Left colon (tissue), 2 donors: Measurements from ENCODE around the gene DENND5A. TPM values are rescaled to one million over a fixed set of nuclear protein-coding genes. Genes with fewer than 3 reads are reported as not detected.
"Not testable (repeated sequence)": the region's sequence is repeated elsewhere in the genome, so short reads cannot be mapped to it uniquely, and the experiment has no call there.

Source experiments
- ATAC-seq: fragments of 200-7000 bp; cut with Tn5 transposase; one replicate; pipeline ENCODE4 v1.9.1; 2020; ENCODE audit warnings: mild to moderate bottlenecking, moderate library complexity
- DNase-seq, 2 donors: peaks; one replicate each; pipeline ENCODE4 v3.0.0-alpha.2; 2020
- intact Hi-C, 2 donors: fragments of 100-400 bp; cut with DNase I in 1 of 2; cut with micrococcal nuclease in 1 of 2; formaldehyde crosslinking; loops; one replicate each; pipeline versions ENCODE4 v1.11.2 to v1.14.0; 2022; cut with DNase I, micrococcal nuclease
- total RNA-seq, 2 donors: library from RNA; stranded (reverse); fragmentation: NEBNext Ultra II Directional; extraction: Animal tissue kit (Norgen Biotek cat#: 25700); gene quantifications; one replicate each; pipeline ENCODE4 v1.2.1, GENCODE V29; 2021
- donor health status: DM: no; HTN: no; CAD: no.
- donor health status: DM: yes; HTN: yes; CAD: no.

The DENND5A gene
- total RNA-seq, 2 donors from 2014 or later = 8.0 to 17.7 TPM

DNA sequence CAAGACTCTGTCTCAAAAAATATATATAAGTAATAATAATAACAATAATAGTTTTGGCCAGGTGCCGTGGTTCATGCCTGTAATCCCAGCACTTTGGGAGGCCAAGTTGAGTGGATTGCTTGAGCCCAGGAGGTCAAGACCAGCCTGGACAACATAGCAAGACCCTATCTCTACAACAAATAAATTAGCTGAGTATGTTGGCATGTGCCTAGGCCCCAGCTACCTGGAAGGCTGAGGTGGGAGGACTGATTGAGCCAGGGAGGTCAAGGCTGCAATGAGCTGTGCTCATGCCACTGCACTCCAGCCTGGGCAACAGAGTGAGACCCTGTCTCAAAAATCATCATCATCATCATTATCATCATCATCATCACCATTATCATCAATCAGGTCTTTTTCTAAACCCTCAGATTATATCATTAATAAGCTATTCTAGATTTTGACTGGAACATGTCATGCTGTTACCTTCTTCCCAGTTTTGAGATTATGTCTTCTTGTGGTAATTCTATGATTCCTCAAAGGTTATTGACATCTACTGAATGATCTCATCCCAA lies 39.3 kb downstream of the DENND5A start:
- DNase-seq = no peak
- no peak for ATAC-seq
- intact Hi-C loops = no loop called here

GRCh38 chr11:9222654-9223053 lies 42.5 kb downstream of the DENND5A start:
- intact Hi-C loops = no loop called here
- ATAC-seq = no peak
- no peak for DNase-seq

DNA sequence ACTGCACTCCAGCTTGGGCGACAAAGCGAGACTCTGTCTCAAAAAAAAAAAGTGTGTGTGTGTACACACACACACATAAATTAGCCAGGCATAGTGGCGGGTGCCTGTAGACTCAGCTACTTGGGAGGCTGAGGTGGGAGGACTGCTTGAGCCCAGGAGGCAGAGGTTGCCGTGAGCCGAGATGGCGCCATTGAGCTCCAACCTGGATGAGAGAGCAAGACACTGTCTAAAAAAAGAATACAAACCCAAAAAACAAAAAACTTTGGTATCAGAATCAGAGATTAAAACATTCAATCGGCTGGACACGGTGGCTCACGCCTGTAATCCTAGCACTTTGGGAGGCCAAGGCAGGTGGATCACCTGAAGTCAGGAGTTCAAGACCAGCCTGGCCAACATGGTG lies 44.3 kb downstream of the DENND5A start:
- ATAC-seq, DNase-seq, intact Hi-C loops: not testable (repeated sequence)

DNA sequence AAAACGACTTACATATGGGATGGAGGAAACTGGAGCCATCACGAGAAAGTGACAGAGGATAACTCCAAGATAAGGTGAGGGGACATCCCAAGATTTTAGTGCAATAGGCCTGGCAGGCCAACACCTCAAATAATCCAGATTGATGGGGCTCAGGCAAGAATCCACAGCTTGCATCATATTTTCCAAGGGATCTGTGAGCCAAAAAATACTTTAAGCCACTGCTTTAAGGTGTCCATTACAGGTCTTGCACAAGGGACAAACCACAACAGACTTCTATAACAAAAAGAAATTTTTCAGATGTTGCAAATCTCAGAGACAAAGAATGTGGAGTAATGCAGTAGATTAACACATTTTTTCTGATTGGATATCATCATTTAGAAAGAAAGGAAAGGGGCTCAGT lies 45.6 kb downstream of the DENND5A start:
- DNase-seq (no peak), ATAC-seq (no peak)
- intact Hi-C loops = no loop called here

- intact Hi-C loops = no loop called here
- ATAC-seq = no peak
- DNase-seq = no peak
Observed at GRCh38 chr11:9219115-9219514, 46.0 kb downstream of the DENND5A start.

- intact Hi-C loops = no loop called here
- no peak for ATAC-seq
- DNase-seq = no peak
Observed at GRCh38 chr11:9214765-9215164, 50.4 kb downstream of the DENND5A start.

- no peak for DNase-seq
- intact Hi-C loops = no loop called here
- no peak for ATAC-seq
Observed at GRCh38 chr11:9211322-9211721, 53.8 kb downstream of the DENND5A start.

- ATAC-seq = no peak
- intact Hi-C loops = no loop called here
- DNase-seq = no peak
Observed at GRCh38 chr11:9210922-9211320, 54.2 kb downstream of the DENND5A start.

DNA sequence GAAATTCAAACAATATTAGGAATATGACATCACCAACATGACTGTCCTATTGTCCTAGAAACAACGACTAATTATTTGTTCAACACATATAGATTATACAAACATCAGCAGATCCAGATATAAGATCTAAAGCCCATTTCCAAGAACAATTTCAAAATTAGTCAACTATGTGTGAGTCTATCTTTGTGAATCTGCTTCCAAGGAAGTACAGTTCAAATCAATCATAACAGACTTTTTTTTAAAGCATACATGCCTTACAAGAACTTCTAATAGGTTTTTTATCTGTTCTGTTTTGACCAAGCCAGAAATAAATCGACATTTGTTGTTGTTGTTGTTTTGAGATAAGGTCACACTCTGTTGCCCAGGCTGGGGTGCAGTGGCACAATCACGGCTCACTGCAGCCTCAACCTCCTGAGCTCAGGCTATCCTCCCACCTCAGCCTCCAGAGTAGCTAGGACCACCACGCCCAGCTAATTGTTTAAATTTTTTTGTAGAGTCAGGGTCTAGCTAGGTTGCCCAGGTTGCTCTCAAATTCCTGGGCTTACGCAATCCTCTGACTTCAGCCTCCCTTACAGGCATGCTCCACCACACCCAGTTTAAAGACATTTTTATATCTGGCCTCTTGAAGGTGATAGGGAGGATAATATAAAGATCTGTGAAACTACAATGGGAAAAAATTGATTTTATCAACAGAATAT lies 54.8 kb downstream of the DENND5A start:
- peak; percentile 45 for ATAC-seq
- DNase-seq = no peak
- intact Hi-C loops = no loop called here

DNA sequence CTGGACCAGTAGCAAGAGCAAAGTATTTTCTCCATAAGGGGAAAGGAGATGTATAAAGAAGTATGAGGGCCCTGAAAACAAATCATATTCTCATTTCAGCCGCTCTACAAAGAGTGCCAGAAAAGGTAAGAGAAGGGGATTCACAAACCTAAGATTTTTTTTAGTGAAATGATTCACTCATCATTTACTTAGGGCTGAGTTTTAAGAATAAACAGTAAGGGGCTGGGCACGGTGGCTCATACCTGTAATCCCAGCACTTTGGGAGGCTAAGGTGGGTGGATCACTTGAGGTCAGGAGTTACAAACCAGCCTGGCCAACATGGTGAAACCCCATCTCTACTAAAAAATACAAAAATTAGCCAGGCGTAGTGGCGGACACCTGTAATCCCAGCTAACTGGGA lies 55.5 kb downstream of the DENND5A start:
- intact Hi-C loops, ATAC-seq, DNase-seq: not testable (repeated sequence)

DNA sequence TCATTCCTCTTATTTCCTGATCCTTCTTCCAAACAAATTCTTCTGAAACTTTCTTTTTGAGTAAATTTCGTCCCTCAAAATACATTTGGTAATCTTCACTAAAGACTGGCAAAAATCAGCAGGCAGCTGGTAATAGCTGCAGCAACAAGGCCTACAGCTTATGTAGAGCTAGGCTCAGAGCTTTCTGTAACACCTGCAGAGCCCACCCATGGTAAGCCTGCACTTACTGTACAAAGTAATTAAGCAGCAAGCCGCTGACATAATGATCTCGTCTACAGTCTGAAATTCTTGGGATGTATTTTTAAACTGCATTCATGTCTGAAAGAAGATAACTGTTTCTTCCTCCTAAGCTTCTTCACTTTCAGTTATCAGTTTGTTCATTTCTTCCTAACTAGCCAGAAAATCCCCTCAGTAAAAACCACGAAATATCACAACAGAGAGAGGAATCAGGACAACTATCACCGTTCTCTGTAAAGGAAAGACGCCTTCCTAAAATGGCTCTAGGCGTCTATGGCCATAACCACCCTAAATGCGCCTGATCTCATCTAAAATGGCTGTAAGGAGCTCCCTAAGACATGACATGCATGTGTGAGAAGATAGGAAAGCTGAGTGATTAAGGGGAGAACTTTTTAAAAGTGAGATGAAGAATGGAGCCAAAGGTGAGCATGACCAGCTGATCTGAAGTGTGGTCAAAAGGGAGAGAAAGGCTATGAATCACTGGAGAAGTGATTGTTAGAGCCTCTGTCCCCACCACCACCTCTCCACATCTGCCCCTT lies 56.2 kb downstream of the DENND5A start:
- no peak for DNase-seq
- intact Hi-C loops = no loop called here
- no peak for ATAC-seq

DNA sequence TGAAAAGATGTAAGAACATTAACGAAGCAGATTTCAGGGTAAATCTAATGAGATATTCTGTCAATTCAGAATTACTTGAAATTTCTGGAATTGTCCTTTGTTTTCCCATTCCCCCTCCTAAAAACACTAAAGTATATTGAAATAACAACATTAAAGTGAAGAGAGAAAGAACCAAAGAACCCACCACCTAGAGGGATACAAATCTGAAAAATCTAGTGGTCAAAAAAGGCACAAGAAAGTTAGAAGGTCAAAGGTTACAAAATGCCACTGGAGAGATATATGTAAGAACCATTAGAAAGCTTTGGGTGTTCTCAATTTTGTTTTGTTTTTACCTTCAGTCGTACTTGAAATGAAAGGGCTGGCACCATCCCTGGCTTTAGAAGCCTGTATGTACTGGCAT lies 57.9 kb downstream of the DENND5A start:
- ATAC-seq (no peak), DNase-seq (no peak)
- intact Hi-C loops = no loop called here

- intact Hi-C loops = no loop called here
- ATAC-seq = no peak
- DNase-seq = no peak
Observed at GRCh38 chr11:9206496-9206895, 58.7 kb downstream of the DENND5A start.

DNA sequence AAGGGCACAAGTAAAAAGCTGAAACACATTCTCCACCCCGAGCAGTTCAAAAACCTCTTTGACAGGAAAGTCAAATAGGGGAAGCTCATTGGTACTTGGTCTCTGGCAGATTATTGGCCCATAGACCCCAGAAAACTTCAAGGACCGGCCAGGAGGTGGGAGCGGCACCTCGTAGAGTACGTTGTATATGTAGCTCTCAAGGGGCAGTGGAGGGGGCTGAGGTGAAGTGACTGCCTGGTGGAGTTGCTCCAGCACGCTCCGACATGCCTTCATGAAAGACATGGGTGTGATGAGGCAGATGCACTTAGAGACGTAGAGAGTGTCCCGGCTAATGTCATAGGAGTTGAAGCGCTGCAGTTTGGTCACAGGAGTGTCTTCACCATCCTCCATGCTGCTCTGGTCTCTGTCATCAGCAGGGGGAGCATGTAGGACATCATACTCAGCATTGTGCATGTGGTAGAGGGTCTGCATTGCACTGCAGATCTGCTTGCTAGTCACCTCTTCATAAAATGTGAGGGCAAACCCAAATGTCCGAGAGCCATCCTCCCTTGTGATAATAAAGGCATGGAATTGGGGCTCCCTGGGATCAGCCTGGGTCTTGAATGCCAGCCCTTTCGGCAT lies 61.3 kb downstream of the DENND5A start:
- intact Hi-C loops = no loop called here
- no peak for DNase-seq
- no peak for ATAC-seq

DNA sequence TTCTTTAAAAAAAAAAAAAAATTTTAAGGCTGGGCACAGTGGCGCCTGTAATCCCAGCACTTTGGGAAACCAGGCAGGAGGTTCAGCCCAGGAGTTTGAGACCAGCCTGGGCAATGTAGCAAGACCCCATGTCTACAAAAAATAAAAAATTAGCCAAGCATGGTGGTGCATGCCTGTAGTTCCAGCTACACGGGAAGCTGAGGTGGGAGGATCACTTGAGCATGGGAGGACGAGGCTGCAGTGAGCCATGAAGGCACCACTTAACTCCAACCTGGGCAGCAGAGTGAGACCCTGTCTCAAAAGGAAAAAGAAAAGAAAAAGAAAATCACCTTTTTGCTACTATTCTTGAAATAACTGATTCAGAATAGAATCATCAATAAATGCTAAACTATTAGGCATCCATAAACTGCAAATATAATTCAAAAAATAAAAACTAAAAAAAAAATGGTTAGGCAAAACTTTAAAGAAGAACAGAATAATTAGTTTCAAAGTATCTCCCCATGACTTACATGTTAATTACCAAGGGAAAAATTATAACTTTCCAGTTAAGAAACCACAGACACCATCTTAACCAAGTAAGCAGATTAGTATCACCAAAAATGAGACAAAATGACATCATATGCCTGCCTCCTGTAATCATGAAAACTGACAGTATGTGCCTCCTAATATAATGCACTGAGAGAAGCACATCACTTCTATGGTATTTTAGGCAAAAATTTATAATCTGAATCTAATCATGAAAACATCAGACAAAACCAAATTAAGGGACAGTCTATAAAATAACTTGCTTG lies 63.6 kb downstream of the DENND5A start:
- DNase-seq (no peak), ATAC-seq (no peak)
- intact Hi-C loops = no loop called here

- intact Hi-C loops = no loop called here
- DNase-seq (no peak), ATAC-seq (no peak)
Observed at GRCh38 chr11:9200471-9200870, 64.7 kb downstream of the DENND5A start.

DNA sequence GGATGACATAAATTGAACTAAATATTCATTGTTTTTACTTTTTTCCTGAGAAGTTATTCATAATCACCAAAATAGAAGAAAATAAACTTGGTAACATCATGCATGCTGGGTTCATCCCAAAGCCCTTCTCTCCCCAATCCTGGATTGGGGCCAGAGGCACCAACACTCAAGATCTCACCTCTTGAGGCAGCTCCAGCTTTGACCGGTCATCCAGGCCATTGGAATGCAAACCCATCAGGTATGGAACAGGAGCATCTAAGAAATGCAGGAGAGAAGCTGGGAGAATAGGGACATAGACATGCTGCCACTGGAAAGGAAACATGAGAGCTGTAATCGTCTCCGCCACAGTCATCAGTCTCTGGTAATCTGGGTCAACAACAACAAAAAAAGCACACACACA lies 71.8 kb downstream of the DENND5A start:
- intact Hi-C loops = no loop called here
- DNase-seq (no peak), ATAC-seq (no peak)

DNA sequence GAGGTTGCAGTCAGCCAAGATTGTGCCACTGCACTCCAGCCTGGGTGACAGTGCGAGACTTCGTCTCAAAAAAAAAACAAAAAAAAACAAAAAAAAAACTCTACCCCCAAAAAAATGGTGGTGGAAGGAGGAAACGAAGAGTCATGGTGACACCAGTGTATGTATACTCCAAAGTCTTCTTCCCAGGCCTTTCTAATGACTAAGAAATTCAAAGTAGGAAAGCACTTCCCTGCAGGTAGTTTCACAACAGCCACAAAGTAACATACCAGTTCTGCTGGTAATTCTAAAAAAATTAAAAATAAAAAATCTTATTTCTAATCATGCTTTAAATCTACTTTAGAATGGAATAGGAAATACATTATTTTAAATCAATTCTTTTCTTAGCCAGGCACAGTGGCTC lies 72.6 kb downstream of the DENND5A start:
- ATAC-seq (no peak), DNase-seq (no peak)
- intact Hi-C loops = no loop called here
